GM12875 (cell line): ENCODE results near the gene SEZ6L.

Experiments
- H3K4me3 ChIP-seq: one replicate; pipeline ENCODE4 v1.5.1; 2011; ENCODE audit warnings: low read depth, low read length, control low read depth
- TF ChIP-seq, protein P1 (sequence below): IDR thresholded peaks from 2 replicates; pipeline ENCODE4 v1.5.1; 2011; ENCODE audit warnings: low read depth, mild to moderate bottlenecking, control low read depth, inconsistent platforms, low read length, moderate library complexity, borderline replicate concordance; ENCODE audit not compliant: insufficient read depth

Gene SEZ6L

DNA sequence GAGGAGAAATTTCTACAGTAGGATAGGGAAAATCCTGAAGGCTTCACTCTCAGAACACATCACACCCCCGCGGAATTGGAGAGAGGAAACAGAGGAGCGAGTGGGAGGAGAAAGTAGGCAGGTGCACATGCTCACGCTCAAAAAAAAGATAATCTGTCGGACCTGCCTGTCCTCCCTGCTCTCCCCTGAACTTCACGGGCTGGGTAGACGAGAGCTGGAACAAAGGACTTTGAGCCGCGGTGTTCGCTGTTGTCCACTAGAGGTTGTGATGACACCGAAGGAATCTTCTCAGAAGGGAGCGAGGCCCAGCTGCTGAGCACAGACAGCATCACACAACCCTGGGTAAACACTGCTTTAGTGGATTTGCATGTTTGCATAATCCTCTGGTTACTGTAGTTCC lies 5.0 kb downstream of the SEZ6L start:
- H3K4me3 ChIP-seq, result no peak overlapping the region
- TF ChIP-seq, protein P1, sequence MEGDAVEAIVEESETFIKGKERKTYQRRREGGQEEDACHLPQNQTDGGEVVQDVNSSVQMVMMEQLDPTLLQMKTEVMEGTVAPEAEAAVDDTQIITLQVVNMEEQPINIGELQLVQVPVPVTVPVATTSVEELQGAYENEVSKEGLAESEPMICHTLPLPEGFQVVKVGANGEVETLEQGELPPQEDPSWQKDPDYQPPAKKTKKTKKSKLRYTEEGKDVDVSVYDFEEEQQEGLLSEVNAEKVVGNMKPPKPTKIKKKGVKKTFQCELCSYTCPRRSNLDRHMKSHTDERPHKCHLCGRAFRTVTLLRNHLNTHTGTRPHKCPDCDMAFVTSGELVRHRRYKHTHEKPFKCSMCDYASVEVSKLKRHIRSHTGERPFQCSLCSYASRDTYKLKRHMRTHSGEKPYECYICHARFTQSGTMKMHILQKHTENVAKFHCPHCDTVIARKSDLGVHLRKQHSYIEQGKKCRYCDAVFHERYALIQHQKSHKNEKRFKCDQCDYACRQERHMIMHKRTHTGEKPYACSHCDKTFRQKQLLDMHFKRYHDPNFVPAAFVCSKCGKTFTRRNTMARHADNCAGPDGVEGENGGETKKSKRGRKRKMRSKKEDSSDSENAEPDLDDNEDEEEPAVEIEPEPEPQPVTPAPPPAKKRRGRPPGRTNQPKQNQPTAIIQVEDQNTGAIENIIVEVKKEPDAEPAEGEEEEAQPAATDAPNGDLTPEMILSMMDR, result 0 out of 2 replicates have a peak, but pooled peaks have one; percentile 7

DNA sequence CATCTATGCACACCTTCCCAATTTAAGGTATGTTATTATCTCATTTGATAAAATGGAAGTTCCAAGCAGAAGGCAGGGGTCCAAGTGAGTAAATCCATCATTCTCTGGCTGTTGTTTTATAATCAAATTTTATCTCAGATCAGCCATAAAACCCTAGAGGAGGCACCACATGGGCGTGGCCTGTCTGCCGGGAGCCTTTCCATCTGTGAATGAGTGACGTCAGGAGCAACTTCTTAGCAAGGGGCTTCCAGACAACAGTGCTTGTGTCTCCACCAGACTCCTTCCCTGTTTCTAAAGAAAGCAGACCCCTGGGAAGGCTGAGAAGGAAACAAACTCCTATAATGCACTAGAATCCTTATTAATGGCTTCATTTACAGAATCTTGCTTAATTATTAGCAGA lies 13.5 kb downstream of the SEZ6L start:
- TF ChIP-seq, protein P1, result no peak
- H3K4me3 ChIP-seq, result no peak overlapping the region

DNA sequence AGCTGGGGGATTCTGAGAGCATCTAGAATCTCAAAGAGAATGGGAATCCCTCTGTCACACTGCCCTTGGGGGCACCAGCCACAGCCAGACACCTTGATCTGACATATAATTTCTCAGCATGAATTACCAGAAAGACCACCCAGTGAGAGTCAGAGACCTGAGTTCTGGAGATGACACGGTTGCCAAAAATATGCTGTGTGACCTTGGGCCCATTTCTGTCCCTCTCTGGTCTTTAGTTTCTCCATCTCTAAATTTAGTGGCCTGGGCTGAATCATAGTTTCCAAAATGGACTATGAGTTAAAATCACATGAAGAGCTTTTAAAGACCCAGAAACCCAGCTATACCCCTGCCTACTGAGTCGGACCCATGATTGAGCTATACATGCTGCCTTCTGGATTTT lies 15.9 kb downstream of the SEZ6L start:
- no peak overlapping the region for H3K4me3 ChIP-seq

DNA sequence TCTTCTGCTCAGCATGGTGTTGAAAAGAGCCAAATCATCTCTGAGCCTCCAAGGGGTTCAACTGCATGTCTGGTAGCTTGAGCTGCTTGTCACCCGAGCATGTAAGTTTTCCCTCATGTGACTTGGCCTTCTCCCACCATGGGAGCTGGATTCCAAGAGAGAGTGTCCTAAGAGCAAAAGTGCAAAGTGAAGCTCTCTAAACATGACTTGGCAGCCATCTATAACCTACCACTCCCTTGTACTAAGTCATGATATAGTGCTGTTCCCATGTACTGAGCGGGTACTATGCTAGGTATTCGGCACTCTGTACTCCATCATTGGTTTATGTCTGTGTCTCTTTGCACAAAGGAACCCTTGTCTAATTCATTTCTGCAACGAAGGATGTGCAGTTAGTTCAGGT lies 19.1 kb downstream of the SEZ6L start:
- no peak overlapping the region for H3K4me3 ChIP-seq
- TF ChIP-seq, protein P1, result no peak

More for the DNA sequence above, 15.9 kb downstream of the SEZ6L start:
- TF ChIP-seq, protein P1, result no peak

DNA sequence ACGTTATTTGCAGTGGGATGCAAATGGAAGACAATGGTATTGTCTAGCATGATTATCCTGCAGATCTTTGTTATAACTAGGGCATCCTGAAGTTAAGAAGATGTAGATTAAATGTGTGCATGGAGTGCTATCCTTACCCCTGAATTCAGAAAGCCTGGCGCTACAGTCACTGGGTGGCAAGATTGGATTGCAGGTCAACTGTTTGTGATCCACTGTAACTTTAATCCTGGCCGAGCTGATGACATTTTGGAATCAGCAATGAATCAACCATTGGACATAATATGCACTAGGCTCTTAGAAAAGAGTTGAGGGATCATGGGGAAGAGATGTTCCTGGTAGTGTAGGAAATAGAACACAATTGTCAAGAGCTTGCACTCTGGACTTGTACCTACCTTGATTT lies 25.1 kb downstream of the SEZ6L start:
- TF ChIP-seq, protein P1, result no peak
- no peak overlapping the region for H3K4me3 ChIP-seq

DNA sequence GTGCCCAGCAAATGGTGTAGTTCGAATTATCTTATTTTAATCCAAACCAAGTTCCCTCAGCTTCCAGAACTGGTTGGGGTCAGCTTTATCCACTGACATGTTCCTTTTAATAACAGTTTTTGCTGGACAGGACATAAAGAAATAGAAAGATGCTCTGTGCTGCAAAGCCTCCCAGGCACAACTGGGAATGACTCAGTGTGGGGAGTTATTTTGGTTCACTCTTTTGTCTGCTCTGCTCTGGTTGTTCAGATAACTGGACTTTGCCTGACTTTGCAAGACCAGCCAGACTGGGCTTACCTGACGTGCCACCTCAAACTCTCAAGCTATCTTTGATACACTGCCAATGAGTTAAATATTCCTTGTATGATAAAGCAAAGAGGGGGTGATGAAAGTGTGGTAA lies 25.6 kb downstream of the SEZ6L start:
- TF ChIP-seq, protein P1, result no peak
- no peak overlapping the region for H3K4me3 ChIP-seq

DNA sequence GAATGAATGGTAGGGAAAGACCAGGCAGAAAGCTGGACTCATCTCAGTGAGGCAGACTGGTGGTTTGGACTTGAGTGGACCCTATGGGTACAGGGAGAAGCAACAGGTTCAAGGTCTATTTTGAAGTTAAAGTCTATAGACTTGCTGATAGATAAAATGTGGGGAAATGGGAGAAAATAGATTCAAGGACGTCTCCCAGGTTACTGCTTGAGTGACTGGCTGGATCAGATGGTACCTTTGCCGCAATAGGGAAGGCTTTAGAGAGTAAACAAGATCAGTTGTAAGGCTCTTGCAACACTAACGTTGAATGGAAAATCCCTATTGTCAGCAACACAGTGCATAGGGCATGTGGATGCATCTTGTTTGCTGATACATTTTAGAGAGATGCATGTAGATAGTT lies 27.4 kb downstream of the SEZ6L start:
- TF ChIP-seq, protein P1, result no peak

More for the DNA sequence above, 27.4 kb downstream of the SEZ6L start:
- H3K4me3 ChIP-seq, result no peak overlapping the region
